ENCODE results near the gene DISP3. TPM values are rescaled to one million over a fixed set of nuclear protein-coding genes. Genes with fewer than 3 reads are reported as not detected.
A peak's percentile ranks its signal among the peaks of the same experiment; 100 is the strongest.

The DISP3 gene
- polyA plus RNA-seq, 3 donors = 0.01 TPM; not detected in 2

DNA sequence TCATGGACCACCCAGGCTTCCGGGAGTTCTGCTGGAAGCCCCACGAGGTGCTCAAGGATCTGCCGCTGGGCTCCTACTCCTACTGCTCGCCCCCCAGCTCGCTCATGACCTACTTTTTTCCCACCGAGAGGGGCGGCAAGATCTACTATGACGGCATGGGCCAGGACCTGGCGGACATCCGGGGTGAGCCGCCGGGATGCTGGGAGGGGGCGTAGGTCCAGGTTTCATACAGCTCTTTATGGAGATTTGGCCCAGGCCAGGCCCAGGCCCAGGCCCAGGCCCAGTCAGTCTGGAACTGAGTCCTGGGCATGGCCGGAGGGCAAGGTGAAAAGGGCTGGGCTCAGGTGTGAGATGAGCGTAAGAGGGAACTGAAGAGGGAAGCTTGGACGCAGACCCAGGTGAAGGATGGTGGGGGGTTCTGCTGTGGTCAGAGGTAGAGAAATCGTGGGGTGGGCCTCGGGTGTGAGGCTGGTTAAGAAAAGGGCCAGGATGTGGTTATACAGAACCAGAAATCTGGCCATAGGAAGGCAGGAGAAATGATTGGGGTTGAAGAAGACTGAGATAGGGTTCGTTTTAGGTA is 23.0 kb downstream of the DISP3 start:
- no peaks in the 10 kb centered on the region for H3K4me1 Mint-ChIP-seq
- Histone ChIP-seq H3K36me3 (replicated peaks in 1 of 2; ENCODE audit: control insufficient read depth in 1 of 2, insufficient read depth in 2 of 2, low read length in 2 of 2) (no peaks in the 10 kb centered on the region), H3K9me3 (replicated peaks in 1 of 2; ENCODE audit: control insufficient read depth in 1 of 2, insufficient read depth in 1 of 2, low read length in 2 of 2) (peaks cover 51 to 53% of the 10 kb centered on the region in 2 donors), H3K79me2 (ENCODE audit: insufficient read depth, low read length) (no peaks in the 10 kb centered on the region), H3K4me1 (ENCODE audit: control insufficient read depth in 1 of 2, insufficient read depth in 2 of 2, low read length in 2 of 2) (no peaks in the 10 kb centered on the region), H3K9ac (ENCODE audit: insufficient read depth, low read length, poor library complexity, severe bottlenecking) (no peak overlapping the region), H3K4me3 (replicated peaks in 1 of 3; ENCODE audit: low read depth in 2 of 3, low read length in 3 of 3) (no peak overlapping the region), H3K27ac (ENCODE audit: low read depth in 1 of 2, low read length in 2 of 2) (no peak overlapping the region), H2AFZ (ENCODE audit: insufficient read depth, low read depth, low read length, poor library complexity, severe bottlenecking) (no peak overlapping the region), H4K20me1 (ENCODE audit: insufficient read depth, low read length) (no peaks in the 10 kb centered on the region), H3K27me3 (ENCODE audit: control insufficient read depth in 2 of 2, insufficient read depth in 2 of 2, low read length in 2 of 2) (peaks cover 0 to 18% of the 10 kb centered on the region in 2 donors), H3K4me2 (replicated peaks; ENCODE audit: extremely low read depth, low read length, poor library complexity, severe bottlenecking) (no peak overlapping the region)
- peak overlapping the region in 1 of 2 donors; percentile 5 for H3K4me3 Mint-ChIP-seq
- intact Hi-C loops (cut with micrococcal nuclease) = no loop called here
- 81% methylated on average over 19 of the region's 19 CpGs for WGBS (ENCODE audit: insufficient coverage)
- peak overlapping the region in 1 of 7 donors; percentile 33 for H3K27ac Mint-ChIP-seq
- H3K9me3 Mint-ChIP-seq = peaks cover 29 to 57% (median 47%) of the 10 kb centered on the region in 7 donors
- no peaks in the 10 kb centered on the region for H3K36me3 Mint-ChIP-seq
- DNase-seq = no peak
- TF ChIP-seq, protein P1, sequence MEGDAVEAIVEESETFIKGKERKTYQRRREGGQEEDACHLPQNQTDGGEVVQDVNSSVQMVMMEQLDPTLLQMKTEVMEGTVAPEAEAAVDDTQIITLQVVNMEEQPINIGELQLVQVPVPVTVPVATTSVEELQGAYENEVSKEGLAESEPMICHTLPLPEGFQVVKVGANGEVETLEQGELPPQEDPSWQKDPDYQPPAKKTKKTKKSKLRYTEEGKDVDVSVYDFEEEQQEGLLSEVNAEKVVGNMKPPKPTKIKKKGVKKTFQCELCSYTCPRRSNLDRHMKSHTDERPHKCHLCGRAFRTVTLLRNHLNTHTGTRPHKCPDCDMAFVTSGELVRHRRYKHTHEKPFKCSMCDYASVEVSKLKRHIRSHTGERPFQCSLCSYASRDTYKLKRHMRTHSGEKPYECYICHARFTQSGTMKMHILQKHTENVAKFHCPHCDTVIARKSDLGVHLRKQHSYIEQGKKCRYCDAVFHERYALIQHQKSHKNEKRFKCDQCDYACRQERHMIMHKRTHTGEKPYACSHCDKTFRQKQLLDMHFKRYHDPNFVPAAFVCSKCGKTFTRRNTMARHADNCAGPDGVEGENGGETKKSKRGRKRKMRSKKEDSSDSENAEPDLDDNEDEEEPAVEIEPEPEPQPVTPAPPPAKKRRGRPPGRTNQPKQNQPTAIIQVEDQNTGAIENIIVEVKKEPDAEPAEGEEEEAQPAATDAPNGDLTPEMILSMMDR (IDR thresholded peaks at IDR 0.05) = no peak
- peaks cover 2 to 32% (median 28%) of the 10 kb centered on the region in 3 donors for H3K27me3 Mint-ChIP-seq (ENCODE audit: low read depth in 3 of 3)

DNA sequence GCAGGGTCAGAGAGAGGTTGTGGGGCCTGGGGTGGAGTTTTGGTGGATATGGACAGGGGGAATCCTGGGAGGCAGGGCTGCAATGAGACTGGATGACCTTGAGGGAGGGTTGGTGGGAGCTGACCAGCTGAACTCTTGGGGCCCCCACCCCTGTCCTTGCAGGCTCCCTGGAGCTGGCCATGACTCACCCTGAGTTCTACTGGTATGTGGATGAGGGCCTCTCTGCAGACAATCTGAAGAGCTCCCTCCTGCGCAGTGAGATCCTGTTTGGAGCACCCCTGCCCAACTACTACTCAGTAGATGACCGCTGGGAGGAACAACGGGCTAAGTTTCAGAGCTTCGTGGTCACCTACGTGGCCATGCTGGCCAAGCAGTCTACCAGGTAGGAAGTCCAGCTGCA is 23.6 kb downstream of the DISP3 start:
- Histone ChIP-seq H3K36me3 (replicated peaks in 1 of 2; ENCODE audit: control insufficient read depth in 1 of 2, insufficient read depth in 2 of 2, low read length in 2 of 2) (no peaks in the 10 kb centered on the region), H3K4me2 (replicated peaks; ENCODE audit: extremely low read depth, low read length, poor library complexity, severe bottlenecking) (no peak overlapping the region), H3K9ac (ENCODE audit: insufficient read depth, low read length, poor library complexity, severe bottlenecking) (no peak overlapping the region), H2AFZ (ENCODE audit: insufficient read depth, low read depth, low read length, poor library complexity, severe bottlenecking) (no peak overlapping the region), H3K79me2 (ENCODE audit: insufficient read depth, low read length) (no peaks in the 10 kb centered on the region), H3K4me1 (ENCODE audit: control insufficient read depth in 1 of 2, insufficient read depth in 2 of 2, low read length in 2 of 2) (no peaks in the 10 kb centered on the region), H3K4me3 (replicated peaks in 1 of 3; ENCODE audit: low read depth in 2 of 3, low read length in 3 of 3) (no peak overlapping the region), H4K20me1 (ENCODE audit: insufficient read depth, low read length) (no peaks in the 10 kb centered on the region), H3K27ac (ENCODE audit: low read depth in 1 of 2, low read length in 2 of 2) (no peak overlapping the region), H3K27me3 (ENCODE audit: control insufficient read depth in 2 of 2, insufficient read depth in 2 of 2, low read length in 2 of 2) (peaks cover 0 to 18% of the 10 kb centered on the region in 2 donors), H3K9me3 (replicated peaks in 1 of 2; ENCODE audit: control insufficient read depth in 1 of 2, insufficient read depth in 1 of 2, low read length in 2 of 2) (peaks cover 56 to 59% of the 10 kb centered on the region in 2 donors)
- no peak overlapping the region for H3K27ac Mint-ChIP-seq
- peaks cover 33 to 63% (median 51%) of the 10 kb centered on the region in 7 donors for H3K9me3 Mint-ChIP-seq
- no peaks in the 10 kb centered on the region for H3K4me1 Mint-ChIP-seq
- intact Hi-C loops (cut with micrococcal nuclease) = no loop called here
- peaks cover 1 to 28% (median 28%) of the 10 kb centered on the region in 3 donors for H3K27me3 Mint-ChIP-seq (ENCODE audit: low read depth in 3 of 3)
- H3K4me3 Mint-ChIP-seq = peak overlapping the region in 1 of 2 donors; percentile 5
- 94% methylated on average over 4 of the region's 5 CpGs for WGBS (ENCODE audit: insufficient coverage)
- DNase-seq = no peak
- TF ChIP-seq, protein P1 (IDR thresholded peaks at IDR 0.05) = no peak
- H3K36me3 Mint-ChIP-seq = no peaks in the 10 kb centered on the region
